NCI-H1417 (cell line): ENCODE results near the gene ZSWIM7.

Experiments
- DNase-seq, 3 experiments: peaks; one replicate each; lab custom pipeline; 2025; lab: John Stamatoyannopoulos, UW

Gene ZSWIM7

GRCh38 chr17:15999141-15999973 is at the start of gene ZSWIM7, which contains the start of gene TTC19:
Gene ZSWIM7 (minus strand): TSS chr17:15999704. CDS start chr17:15999594, 110 bp downstream.
Gene TTC19 (plus strand): TSS chr17:15999824. CDS start chr17:15999849, 25 bp downstream.
- DNase-seq = peak; percentile 91 to 95 (median 93)

GRCh38 chr17:16048811-16049449 is 49.4 kb upstream of the ZSWIM7 start:
- no peak for DNase-seq

- no peak for DNase-seq
Observed at GRCh38 chr17:16046966-16047365, 47.5 kb upstream of the ZSWIM7 start.

- no peak for DNase-seq
Observed at GRCh38 chr17:16044487-16044886, 45.0 kb upstream of the ZSWIM7 start.

- no peak for DNase-seq
Observed at GRCh38 chr17:16040710-16041251, 41.3 kb upstream of the ZSWIM7 start.

- no peak for DNase-seq
Observed at GRCh38 chr17:16037636-16038035, 38.1 kb upstream of the ZSWIM7 start.

GRCh38 chr17:16036261-16036660 is 36.8 kb upstream of the ZSWIM7 start:
- no peak for DNase-seq

GRCh38 chr17:16033729-16034349 is 34.3 kb upstream of the ZSWIM7 start:
- no peak for DNase-seq

- no peak for DNase-seq
Observed at GRCh38 chr17:16027708-16028584, 28.4 kb upstream of the ZSWIM7 start.

- no peak for DNase-seq
Observed at GRCh38 chr17:16026895-16027294, 27.4 kb upstream of the ZSWIM7 start.

- no peak for DNase-seq
Observed at GRCh38 chr17:16025202-16025601, 25.7 kb upstream of the ZSWIM7 start.

- DNase-seq = no peak
Observed at GRCh38 chr17:16023881-16024280, 24.4 kb upstream of the ZSWIM7 start.

GRCh38 chr17:16019347-16019746 is 19.8 kb upstream of the ZSWIM7 start:
- no peak for DNase-seq

GRCh38 chr17:16013943-16014407 is 14.5 kb upstream of the ZSWIM7 start:
- peak in 1 of 3 experiments; percentile 4 for DNase-seq

- DNase-seq = no peak
Observed at GRCh38 chr17:16007439-16007838, 7.9 kb upstream of the ZSWIM7 start.

- DNase-seq = no peak
Observed at GRCh38 chr17:16005636-16006035, 6.1 kb upstream of the ZSWIM7 start.

- no peak for DNase-seq
Observed at GRCh38 chr17:16003841-16004240, 4.3 kb upstream of the ZSWIM7 start.

- no peak for DNase-seq
Observed at GRCh38 chr17:16002708-16003260, 3.3 kb upstream of the ZSWIM7 start.

- DNase-seq = no peak
Observed at GRCh38 chr17:16001226-16001897, 1.9 kb upstream of the ZSWIM7 start.
